GM19397 (cell line): ENCODE data around the gene CFAP97D2.
"Not testable (repeated sequence)": the region's sequence is repeated elsewhere in the genome, so short reads cannot be mapped to it uniquely, and the experiment has no call there.

Experiments used
- ATAC-seq: cut with Tn5 transposase; IDR thresholded peaks from one replicate; pipeline ENCODE4 v1.9.1; 2021; ENCODE audit warnings: mild to moderate bottlenecking, moderate library complexity; ENCODE audit not compliant: unreplicated experiment

The CFAP97D2 gene

DNA sequence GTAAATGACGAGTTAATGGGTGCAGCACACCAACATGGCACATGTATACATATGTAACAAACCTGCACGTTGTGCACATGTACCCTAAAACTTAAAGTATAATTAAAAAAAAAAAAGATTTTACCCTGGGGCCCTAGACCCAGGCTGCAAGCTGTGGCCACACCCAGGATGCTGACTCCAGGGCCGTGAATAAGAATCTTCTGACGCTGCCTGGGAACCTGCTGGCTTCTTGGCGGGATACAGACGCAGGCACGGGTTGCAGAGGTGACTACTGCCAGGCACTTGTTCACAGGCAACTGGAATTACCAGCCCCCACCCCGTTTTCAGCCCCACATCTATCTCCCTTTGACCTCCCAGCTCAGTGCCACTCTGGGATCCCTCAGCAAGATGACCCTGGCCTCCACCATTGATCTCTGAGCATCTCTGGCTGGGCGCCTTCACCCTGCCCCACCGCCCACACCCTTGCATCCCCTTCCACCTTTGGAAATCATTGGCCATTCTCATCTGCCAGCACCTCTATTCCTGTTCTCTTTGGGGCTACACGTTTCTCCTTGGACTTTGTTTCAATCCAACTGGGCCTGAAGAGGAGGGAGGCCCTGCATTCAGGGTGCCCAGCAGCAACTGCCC, 21.1 kb upstream of the CFAP97D2 start:
- no peak for ATAC-seq

GRCh38 chr13:114158869-114159666, 20.0 kb upstream of the CFAP97D2 start:
- ATAC-seq: not testable (repeated sequence)

DNA sequence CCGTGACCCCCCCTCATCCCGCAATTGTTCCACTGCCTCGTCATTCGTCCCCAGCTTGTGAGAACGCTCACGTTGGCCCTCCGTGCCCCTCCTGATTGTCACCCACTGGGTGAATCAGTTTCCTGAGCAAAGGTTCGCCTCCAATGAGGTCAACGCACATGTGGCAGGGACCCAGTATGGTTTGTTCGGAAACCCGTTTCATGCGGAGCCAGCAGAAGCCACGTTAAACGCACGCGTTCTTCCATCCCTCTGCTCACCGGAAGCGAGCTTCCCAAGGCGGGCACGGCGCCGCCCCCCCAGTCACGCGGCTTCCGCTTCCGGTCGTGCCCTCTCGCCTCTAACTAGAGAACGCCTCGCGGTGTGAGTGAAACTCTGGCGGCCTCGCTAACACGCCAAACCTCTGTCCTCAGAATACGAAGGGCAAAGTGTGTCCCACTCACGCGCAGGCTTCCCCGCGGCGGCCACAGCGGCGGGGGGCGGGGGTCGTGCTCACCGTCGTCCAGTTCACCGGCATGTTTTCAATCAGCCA, 18.0 kb upstream of the CFAP97D2 start:
- no peak for ATAC-seq

DNA sequence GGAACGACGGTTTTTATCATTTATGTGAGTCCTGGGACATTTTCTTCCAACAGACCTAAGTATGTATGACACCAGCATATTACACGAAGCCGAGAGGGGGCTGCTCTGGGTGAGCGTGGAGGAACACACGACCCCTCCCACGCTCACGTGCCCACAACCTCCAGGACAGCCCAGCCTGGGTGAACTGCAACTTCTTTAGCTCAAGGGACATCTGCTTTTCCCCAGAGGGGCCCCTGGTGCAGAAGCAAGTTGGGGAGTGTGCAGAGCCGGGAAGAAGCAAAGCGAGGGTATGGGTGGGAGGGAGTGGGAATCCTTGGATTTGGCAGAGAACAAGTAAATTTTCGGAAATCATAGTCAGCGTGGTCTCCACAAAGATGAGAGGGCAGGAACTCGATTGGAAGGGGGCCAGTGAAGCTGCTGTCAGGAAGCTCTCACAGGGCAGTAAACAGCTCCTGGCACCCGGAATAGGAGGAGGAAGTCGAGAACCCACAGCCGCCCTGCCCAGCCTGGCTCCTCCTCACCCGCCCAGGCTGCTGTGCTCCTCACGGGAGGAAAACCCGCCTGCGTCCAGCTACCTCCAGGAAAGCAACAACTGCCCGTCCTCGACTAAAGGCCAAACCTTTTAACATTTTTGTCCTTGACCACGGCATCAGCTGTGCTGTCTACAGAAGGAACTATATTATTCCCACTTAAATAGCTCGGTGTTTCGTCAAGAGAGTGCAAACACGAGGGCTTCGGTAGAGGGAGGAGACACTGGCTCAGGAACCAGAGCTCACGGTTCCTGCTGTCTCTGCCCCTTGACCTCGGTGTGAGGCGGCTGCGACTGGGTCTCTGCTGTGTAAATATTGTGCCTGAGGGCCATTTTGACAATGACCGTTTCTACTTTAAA, 17.2 kb upstream of the CFAP97D2 start:
- no peak for ATAC-seq

GRCh38 chr13:114162533-114162922, 16.5 kb upstream of the CFAP97D2 start:
- ATAC-seq: no peak

- no peak for ATAC-seq
Measured at GRCh38 chr13:114164053-114164452, 15.0 kb upstream of the CFAP97D2 start.

DNA sequence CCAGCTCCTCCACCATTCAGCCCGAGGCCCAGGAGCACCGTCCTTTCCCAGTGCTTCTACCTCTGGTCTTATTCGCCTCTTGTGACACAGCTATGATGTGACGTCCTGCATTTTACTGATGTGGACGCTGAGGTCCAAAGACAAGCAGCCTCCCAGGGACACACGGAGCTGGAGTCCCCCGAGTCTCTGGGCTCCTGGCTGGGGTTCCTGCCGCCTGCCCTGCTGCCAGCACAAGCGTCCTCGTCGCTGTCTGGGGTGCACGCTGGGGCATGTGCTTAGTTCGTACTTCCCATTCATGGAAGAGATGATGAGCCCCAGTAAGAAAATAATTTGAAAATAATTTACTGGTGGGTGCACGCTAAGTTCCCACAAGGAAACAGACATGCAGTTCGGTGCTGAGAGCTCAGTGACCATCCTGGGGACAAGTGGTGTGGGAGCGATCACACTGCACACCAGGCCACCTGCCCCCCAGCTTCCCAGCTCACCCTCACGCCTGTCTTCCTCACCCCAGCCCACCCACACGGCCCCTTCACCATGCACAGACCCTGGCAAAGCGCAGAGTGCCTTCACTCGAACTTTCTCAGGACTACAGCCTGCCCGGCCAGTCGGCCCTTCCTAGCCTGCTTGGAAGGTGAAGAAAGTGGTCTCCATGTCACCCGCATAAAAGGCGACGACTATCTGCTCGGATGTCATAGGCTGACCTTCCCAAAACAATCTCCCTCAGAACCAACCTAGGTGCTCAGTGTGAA, 14.2 kb upstream of the CFAP97D2 start:
- no peak for ATAC-seq

- no peak for ATAC-seq
Measured at GRCh38 chr13:114166381-114167131, 12.5 kb upstream of the CFAP97D2 start.

DNA sequence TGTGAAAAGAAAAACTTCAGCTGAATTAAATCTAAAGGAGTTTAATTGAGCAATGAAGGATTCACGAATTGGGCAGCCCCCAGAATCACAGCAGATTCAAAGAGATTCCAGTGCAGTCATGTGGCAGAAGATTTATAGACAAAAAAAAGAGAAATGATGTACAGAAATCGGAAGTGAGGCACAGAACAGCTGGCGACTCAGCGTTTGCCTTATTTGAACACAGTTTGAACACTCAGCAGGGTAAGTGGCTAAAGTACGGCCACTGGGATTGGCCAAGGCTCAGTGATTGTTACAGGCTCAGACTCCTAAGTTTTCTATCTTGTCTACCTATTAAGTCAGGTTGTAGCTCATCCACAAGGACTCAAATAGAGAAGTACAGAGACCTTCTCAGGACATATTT, 11.6 kb upstream of the CFAP97D2 start:
- no peak for ATAC-seq

DNA sequence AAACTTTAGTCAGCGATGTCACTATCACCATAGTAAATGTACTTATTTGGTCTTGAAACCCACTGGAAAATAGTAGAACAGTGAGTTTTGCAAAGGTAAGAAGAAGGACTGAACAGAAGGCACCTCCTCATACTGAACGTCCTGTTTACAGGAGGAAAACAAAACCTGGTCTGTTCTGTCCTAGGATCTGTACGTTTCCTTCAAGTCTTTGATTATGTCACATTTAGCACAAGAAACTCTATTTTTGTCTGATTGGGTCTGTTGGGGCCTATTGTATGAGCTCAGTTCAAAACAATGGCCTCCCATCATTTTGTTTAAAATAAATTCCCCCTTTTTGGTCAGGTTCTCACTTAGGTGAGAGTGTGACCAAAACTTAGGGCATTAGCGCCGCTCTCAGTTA, 11.2 kb upstream of the CFAP97D2 start:
- no peak for ATAC-seq

DNA sequence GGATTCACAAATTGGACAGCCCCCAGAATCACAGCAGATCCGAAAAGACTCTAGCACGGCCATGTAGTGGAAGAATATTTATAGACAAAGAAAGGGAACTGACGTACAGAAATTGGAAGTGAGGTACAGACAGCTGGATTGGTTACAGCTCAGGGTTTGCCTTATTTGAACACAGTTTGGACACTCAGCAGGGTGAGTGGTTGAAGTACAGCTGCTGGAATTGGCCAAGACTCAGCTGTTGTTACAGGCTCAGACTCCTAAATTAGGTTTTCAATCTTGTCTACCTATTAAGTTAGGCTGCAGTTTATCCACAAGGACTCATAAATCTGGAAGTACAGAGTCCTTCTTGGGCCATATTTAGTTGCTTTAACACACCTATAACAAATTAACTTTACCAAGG, 5.8 kb upstream of the CFAP97D2 start:
- ATAC-seq: no peak

DNA sequence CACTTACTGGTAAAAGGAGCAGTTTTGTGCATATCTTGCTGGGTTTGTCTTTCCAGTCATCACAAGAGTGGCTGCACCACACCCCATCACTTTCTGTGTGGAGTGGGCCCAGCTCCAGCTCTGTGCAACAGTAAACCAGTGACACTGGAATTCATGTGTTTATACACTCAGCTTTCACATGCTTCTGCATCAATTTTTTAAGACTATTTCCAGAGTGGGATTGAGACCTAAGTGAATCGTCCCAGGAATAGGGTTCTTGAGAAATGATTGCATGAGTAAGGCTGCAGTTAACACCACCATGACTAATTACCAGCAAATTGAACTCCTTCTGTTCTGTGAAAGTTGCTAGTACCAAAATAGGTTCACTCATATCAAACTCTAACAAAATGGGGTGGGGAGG, 5.3 kb upstream of the CFAP97D2 start:
- no peak for ATAC-seq

DNA sequence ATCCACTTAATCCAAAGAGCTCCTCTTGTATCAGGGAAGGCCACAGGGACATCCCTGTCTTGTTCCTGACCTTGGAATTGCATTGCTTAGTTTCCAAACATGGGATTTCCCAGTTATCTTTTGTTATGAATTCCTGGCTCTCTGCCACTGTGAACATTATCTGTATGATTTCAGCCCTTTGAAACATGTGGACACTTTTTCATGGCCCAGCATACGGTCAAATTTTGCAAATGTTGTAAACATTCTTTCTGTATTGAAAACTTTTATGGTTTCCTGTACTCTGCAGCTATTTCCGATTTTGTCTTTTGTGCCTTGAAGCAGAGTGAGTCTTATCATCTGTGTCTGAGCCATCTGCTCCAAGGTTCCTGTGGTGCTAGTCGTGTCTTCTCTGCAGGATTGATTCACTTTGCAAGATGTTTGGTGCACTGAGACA, 4.5 kb upstream of the CFAP97D2 start:
- ATAC-seq: no peak

- ATAC-seq: not testable (repeated sequence)
Measured at GRCh38 chr13:114176359-114176902, 2.6 kb upstream of the CFAP97D2 start.

- no peak for ATAC-seq
Measured at GRCh38 chr13:114177245-114178010, 1.6 kb upstream of the CFAP97D2 start.

DNA sequence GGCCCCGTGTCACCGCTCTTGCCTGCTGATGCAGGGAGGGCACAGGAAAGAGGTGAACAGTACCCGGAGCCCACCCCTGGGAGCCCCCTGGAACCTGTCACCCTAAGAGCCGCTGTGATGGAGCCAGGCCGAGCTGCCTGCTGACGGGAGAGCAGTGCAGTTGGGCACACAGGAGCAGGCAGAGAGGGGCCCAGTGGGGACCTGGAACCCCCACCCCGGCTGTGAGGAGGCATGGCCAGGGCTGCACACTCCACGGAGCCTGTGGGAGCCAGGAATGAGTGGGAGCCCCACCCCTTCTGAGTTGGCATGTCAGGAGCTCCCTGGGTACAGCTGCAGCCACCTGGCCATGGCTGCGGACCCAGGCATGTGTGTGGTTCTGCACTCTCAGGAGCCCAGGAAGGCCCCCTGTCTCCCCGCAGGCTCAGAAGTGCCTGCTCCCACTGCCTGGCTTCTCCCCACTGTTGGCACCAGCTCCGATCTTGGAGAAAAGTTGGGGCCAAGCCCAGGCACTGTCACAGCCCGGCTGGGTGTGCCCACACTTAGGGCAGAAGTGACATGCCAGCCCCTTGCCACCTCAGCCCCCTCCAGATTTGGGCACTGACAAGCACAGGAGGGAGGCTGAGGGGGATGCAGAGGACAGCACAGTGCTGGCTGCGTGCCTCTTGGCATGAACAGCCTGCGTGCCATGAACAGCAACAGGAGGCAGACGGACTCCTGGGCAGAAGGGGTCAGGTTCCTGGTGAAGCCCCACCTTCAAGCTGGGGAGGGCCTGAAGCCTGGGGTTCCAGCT, 6.3 kb downstream of the CFAP97D2 start:
- ATAC-seq: no peak

- no peak for ATAC-seq
Measured at GRCh38 chr13:114194853-114195252, 15.8 kb downstream of the CFAP97D2 start.

DNA sequence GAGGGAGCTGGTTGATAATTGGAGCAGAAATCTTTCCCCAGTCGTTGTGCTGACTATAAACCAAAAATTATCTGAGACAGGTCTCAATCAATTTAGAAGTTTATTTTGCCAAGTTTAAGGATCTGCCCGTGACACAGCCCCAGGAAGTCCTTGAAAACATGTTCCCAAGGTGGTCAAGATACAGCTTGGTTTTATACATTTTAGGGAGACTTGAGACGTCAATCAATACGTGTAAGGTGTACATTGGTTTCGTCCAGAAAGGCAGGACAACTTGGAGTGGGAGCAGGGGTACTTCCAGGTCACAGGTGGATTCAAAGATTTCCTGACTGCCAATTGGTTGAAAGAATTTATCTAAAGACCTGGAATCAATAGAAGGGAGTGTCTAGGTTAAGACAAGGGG, 17.6 kb downstream of the CFAP97D2 start:
- ATAC-seq: no peak
